Duodenal mucosa (tissue), 2 donors: Measurements from ENCODE around the gene CRELD2.

ENCODE experiments used
- H3K27ac ChIP-seq: one replicate; pipeline ENCODE4 v1.7.0; 2013; ENCODE audit warnings: low read depth, low read length
- H3K27me3 ChIP-seq, 2 donors: one replicate each; pipeline ENCODE4 v1.7.0; 2013; ENCODE audit warnings: low read length in 2 of 2, control low read depth in 1 of 2; ENCODE audit not compliant: insufficient read depth in 2 of 2, control insufficient read depth in 1 of 2
- H3K36me3 ChIP-seq, 2 donors: one replicate each; pipeline ENCODE4 v1.7.0; 2013; ENCODE audit warnings: low read length in 2 of 2, control low read depth in 1 of 2; ENCODE audit not compliant: insufficient read depth in 2 of 2, control insufficient read depth in 1 of 2
- H3K4me1 ChIP-seq, 2 donors: one replicate each; pipeline ENCODE4 v1.7.0; 2013; ENCODE audit warnings: low read length in 2 of 2, control low read depth in 1 of 2; ENCODE audit not compliant: insufficient read depth in 2 of 2, control insufficient read depth in 1 of 2
- H3K4me3 ChIP-seq, 2 donors: one replicate each; pipeline ENCODE4 v1.7.0; 2013; ENCODE audit warnings: low read length in 2 of 2, low read depth in 1 of 2
- H3K9ac ChIP-seq, 2 donors: one replicate each; pipeline ENCODE4 v1.7.0; 2013; ENCODE audit warnings: low read length in 2 of 2, low read depth in 1 of 2
- H3K9me3 ChIP-seq, 2 donors: one replicate each; pipeline ENCODE4 v1.7.0; 2013; ENCODE audit warnings: low read length in 2 of 2, control low read depth in 1 of 2; ENCODE audit not compliant: control insufficient read depth in 1 of 2

Gene CRELD2

GRCh38 chr22:49880281-49880680, 38.2 kb upstream of the CRELD2 start:
- peaks cover 8 to 18% of the 10 kb centered on the region in 2 donors for H3K36me3 ChIP-seq
- H3K9ac ChIP-seq: no peak overlapping the region
- H3K27me3 ChIP-seq: no peaks in the 10 kb centered on the region
- no peak overlapping the region for H3K27ac ChIP-seq
- no peaks in the 10 kb centered on the region for H3K9me3 ChIP-seq
- no peak overlapping the region for H3K4me3 ChIP-seq
- peaks cover 0 to 3% of the 10 kb centered on the region in 2 donors for H3K4me1 ChIP-seq

GRCh38 chr22:49881856-49882255, 36.6 kb upstream of the CRELD2 start:
- peaks cover 18 to 32% of the 10 kb centered on the region in 2 donors for H3K36me3 ChIP-seq
- no peak overlapping the region for H3K9ac ChIP-seq
- H3K4me1 ChIP-seq: peaks cover 0 to 3% of the 10 kb centered on the region in 2 donors
- H3K27ac ChIP-seq: no peak overlapping the region
- H3K9me3 ChIP-seq: no peaks in the 10 kb centered on the region
- H3K27me3 ChIP-seq: no peaks in the 10 kb centered on the region
- H3K4me3 ChIP-seq: no peak overlapping the region

GRCh38 chr22:49882519-49883293, 35.7 kb upstream of the CRELD2 start:
- H3K36me3 ChIP-seq: peaks cover 21 to 41% of the 10 kb centered on the region in 2 donors
- H3K4me3 ChIP-seq: no peak overlapping the region
- no peaks in the 10 kb centered on the region for H3K9me3 ChIP-seq
- H3K9ac ChIP-seq: no peak overlapping the region
- H3K27ac ChIP-seq: no peak overlapping the region
- H3K27me3 ChIP-seq: no peaks in the 10 kb centered on the region
- peaks cover 0 to 3% of the 10 kb centered on the region in 2 donors for H3K4me1 ChIP-seq

- no peak overlapping the region for H3K27ac ChIP-seq
- no peak overlapping the region for H3K9ac ChIP-seq
- no peaks in the 10 kb centered on the region for H3K27me3 ChIP-seq
- H3K36me3 ChIP-seq: peaks cover 21 to 46% of the 10 kb centered on the region in 2 donors
- peaks cover 0 to 3% of the 10 kb centered on the region in 2 donors for H3K4me1 ChIP-seq
- no peak overlapping the region for H3K4me3 ChIP-seq
- H3K9me3 ChIP-seq: no peaks in the 10 kb centered on the region
Observed at GRCh38 chr22:49883294-49883640, 35.2 kb upstream of the CRELD2 start.

GRCh38 chr22:49884075-49884474, 34.4 kb upstream of the CRELD2 start:
- Histone ChIP-seq H3K27ac (no peak overlapping the region), H3K27me3 (no peaks in the 10 kb centered on the region), H3K9ac (no peak overlapping the region), H3K9me3 (no peaks in the 10 kb centered on the region), H3K4me3 (no peak overlapping the region), H3K4me1 (peaks cover 0 to 3% of the 10 kb centered on the region in 2 donors), H3K36me3 (peaks cover 21 to 51% of the 10 kb centered on the region in 2 donors)

- peaks cover 0 to 3% of the 10 kb centered on the region in 2 donors for H3K4me1 ChIP-seq
- no peaks in the 10 kb centered on the region for H3K9me3 ChIP-seq
- no peaks in the 10 kb centered on the region for H3K27me3 ChIP-seq
- H3K4me3 ChIP-seq: no peak overlapping the region
- H3K9ac ChIP-seq: no peak overlapping the region
- peaks cover 25 to 53% of the 10 kb centered on the region in 2 donors for H3K36me3 ChIP-seq
- no peak overlapping the region for H3K27ac ChIP-seq
Observed at GRCh38 chr22:49884503-49885260, 33.8 kb upstream of the CRELD2 start.

GRCh38 chr22:49885281-49885680, 33.2 kb upstream of the CRELD2 start:
- Histone ChIP-seq H3K9me3 (no peaks in the 10 kb centered on the region), H3K36me3 (peaks cover 29 to 54% of the 10 kb centered on the region in 2 donors)

GRCh38 chr22:49885881-49886280, 32.6 kb upstream of the CRELD2 start:
- no peak overlapping the region for H3K9ac ChIP-seq
- H3K4me1 ChIP-seq: peaks cover 0 to 3% of the 10 kb centered on the region in 2 donors
- no peaks in the 10 kb centered on the region for H3K27me3 ChIP-seq
- no peaks in the 10 kb centered on the region for H3K9me3 ChIP-seq
- H3K36me3 ChIP-seq: peaks cover 29 to 54% of the 10 kb centered on the region in 2 donors
- no peak overlapping the region for H3K27ac ChIP-seq
- H3K4me3 ChIP-seq: no peak overlapping the region

More at GRCh38 chr22:49885281-49885680, 33.2 kb upstream of the CRELD2 start:
- Histone ChIP-seq H3K27ac (no peak overlapping the region), H3K9ac (no peak overlapping the region), H3K4me1 (peaks cover 0 to 3% of the 10 kb centered on the region in 2 donors), H3K4me3 (no peak overlapping the region), H3K27me3 (no peaks in the 10 kb centered on the region)

GRCh38 chr22:49886346-49887063, 31.9 kb upstream of the CRELD2 start:
- Histone ChIP-seq H3K9ac (no peak overlapping the region), H3K27ac (no peak overlapping the region), H3K36me3 (peaks cover 35 to 57% of the 10 kb centered on the region in 2 donors), H3K9me3 (no peaks in the 10 kb centered on the region), H3K27me3 (no peaks in the 10 kb centered on the region), H3K4me3 (no peak overlapping the region), H3K4me1 (peaks cover 0 to 3% of the 10 kb centered on the region in 2 donors)

GRCh38 chr22:49887064-49887451, 31.4 kb upstream of the CRELD2 start:
- Histone ChIP-seq H3K27ac (no peak overlapping the region), H3K27me3 (no peaks in the 10 kb centered on the region), H3K9ac (no peak overlapping the region), H3K36me3 (peaks cover 35 to 58% of the 10 kb centered on the region in 2 donors), H3K9me3 (no peaks in the 10 kb centered on the region), H3K4me1 (peaks cover 0 to 3% of the 10 kb centered on the region in 2 donors), H3K4me3 (no peak overlapping the region)
